GM19455 (cell line): ENCODE results near the gene RPS19.

ENCODE experiments used
- ATAC-seq: cut with Tn5 transposase; IDR thresholded peaks from one replicate; pipeline ENCODE4 v1.9.1; 2021; ENCODE audit not compliant: unreplicated experiment

Gene RPS19

DNA sequence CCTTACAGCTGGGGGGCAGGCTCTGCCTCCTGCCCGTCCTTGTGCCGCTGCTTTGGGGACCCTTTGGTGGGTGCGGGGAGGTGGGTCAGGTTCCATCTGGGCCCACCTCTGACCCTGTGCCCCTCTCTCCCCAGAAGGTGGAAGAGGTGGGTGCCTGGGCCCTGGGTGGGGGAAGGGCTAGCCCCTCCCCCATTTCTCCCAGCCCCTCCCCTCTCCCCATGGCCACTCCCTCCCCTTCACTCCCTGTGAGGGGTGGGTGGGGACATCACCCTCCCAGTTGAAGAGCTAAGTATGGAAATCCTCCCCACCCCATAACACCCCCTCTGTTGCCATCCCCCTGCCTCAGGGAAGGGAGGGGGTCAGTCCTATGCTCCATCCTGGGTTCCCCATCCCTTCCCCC is 37.1 kb downstream of the RPS19 start:
- no peak for ATAC-seq

DNA sequence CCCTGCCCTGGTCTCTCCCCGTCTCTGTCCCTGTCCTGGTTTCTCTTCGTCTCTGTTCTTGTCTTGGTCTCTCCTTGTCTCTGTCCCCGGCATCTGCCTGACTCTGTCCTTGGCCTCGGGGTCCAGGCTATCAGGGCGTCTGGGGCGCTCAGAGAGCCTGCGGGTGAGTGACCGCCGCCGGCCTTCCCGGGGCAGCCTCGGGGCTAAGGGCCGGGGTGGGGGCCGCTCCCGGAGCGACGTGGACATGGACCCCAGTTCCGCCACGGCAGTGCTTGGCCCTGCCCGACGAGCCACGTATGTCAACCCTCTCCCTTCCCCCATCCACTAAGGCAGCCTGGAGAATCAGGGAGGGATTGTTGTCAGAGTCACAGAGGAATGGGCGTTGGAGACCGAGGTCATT is 37.8 kb downstream of the RPS19 start:
- ATAC-seq, result no peak

DNA sequence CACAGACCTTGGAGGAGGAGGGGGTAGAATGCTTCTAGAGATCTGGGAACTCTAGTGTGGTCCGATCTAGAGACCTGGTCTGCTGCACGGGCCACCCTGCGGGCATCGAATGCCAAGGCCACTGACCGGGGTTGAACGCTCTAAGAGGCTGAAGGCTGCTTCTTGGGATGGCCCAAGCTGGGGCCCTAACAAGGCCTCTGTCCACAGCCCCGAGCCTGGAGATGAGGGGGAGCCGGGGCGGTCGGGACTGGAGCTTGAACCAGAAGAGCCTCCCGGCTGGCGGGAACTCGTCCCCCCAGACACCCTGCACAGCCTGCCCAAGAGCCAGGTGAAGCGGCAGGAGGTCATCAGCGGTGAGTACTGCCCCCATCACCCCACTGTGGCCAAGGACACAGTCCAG is 38.2 kb downstream of the RPS19 start:
- no peak for ATAC-seq

DNA sequence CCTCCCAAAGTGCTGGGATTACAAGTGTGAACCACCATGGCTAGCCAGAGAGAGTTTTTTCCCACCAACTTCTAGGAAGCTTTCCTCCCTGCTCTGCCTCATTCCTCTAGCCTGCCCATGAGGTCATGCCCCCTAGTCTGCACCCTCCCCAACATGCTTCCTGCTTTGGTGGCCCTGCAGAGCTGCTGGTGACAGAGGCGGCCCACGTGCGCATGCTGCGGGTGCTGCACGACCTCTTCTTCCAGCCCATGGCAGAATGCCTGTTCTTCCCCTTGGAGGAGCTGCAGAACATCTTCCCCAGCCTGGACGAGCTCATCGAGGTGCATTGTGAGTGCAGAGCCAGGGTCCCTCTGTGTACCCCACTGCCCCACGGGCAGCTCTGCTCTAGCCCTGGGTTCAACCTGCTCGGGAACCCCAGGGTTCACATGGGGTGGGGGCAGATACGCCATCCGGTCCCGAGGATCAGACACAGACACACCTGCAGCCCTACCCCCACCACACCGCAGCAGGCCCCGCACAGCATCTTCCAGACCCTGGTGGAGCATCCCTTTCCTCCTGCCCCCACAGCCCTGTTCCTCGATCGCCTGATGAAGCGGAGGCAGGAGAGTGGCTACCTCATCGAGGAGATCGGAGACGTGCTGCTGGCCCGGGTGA is 41.8 kb downstream of the RPS19 start:
- ATAC-seq, result no peak

DNA sequence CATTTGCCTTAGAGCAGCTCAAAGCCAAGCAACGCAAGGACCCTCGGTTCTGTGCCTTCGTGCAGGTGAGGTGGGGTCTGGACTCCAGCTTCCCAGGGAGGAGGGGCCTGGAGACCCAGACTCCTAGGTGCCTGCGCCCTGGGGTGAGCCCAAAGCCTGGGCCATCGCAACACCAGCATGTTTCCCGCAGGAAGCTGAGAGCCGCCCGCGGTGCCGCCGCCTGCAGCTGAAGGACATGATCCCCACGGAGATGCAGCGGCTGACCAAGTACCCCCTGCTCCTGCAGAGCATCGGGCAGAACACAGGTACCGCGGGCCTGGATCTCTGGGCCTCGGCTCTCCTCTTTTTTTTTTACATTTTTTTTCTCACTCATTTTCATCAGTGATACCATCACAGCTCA is 42.5 kb downstream of the RPS19 start:
- no peak for ATAC-seq

DNA sequence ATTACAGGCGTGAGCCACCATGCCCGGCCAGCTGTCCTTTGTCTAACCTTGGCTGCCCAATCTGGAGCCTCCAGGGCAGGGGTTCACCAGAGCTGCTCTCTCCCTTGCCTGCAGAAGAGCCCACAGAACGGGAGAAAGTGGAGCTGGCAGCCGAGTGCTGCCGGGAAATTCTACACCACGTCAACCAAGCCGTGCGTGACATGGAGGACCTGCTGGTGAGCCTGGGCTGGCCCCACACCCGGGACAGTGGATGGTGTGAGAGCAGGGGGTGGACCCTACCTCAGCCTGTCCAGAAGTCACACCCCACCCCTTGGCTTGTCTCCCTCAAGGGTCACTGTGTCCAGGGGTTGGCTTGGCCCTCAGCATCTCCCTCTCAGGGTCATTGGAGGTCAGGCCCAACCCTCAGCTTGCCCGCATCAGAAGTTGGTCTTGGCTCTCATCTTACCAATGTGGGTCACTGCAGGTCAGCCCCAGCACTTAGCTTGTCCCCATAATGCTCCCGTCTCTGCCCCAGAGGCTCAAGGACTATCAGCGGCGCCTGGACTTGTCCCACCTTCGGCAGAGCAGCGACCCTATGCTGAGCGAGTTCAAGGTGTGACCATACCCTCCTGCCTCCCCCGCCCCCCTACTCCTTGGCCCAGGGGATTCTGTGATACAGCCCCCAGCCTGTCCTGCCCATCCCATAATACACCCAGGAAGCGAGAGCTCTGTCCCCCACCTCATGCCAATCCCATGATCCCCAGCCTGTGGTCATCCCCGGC is 43.3 kb downstream of the RPS19 start:
- ATAC-seq, result no peak

DNA sequence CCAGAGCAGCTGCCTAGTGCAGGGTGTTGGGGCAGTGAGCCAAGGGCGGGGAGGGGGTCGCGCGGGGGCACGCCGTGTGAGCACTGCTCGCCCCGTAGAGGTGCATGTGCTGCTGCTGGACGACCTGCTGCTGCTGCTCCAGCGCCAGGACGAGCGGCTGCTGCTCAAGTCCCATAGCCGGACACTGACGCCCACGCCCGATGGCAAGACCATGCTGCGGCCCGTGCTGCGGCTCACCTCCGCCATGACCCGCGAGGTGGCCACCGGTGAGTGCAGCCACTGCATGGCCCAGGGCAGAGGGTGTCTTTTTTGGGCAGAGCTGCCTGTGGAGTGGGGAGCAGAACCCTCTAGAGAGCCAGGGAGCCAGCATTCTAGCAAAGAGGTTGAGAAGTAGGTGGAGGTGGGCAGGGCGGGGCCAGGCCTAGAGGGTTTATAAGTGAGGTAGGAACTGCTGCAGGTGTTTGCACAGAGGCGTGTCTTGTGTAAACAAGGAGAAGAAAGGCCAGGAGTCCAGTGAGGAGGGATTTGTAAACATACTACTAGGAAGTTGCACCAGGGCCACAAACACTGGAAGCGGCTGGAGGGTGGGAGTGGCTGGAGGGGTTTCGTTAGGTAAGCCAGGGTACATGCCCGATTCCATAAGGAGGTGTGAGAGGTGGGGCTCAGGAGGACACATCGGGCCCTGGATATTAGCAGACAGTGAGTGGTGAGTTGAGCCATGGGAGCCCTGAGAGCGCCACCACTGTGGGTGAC is 44.2 kb downstream of the RPS19 start:
- ATAC-seq, result no peak

DNA sequence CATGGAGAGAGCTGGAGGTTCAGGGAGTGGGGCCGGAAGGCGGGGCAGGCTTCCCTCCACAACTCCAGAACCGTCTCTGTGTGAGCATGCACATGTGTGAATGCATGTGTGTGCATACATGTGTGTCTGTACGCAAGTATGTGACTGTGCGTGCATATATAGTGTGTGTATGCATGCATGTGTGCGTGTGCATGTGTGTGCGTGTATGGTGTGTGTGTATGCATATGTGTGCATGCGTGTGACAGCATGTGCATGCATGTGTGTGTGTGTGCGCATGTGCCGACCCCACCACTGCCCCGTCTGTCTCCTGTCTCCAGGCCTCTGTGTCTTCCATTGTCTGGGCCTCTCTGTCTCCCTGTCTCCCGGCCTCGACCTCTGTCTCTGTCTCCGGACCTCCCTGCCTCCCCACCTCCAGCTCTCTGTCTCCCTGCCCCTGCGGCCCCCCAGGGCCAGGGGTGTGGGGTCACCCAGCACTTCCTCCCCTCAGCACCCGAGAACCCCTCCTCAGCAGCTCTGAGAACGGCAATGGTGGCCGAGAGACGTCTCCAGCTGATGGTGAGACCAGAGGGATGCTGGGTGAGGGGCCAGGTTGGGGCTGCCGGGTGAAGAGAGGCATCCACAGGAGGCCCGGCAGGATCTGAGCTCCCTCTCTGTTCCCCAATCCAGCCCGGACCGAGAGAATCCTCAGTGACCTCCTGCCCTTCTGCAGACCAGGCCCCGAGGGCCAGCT is 45.4 kb downstream of the RPS19 start:
- no peak for ATAC-seq

DNA sequence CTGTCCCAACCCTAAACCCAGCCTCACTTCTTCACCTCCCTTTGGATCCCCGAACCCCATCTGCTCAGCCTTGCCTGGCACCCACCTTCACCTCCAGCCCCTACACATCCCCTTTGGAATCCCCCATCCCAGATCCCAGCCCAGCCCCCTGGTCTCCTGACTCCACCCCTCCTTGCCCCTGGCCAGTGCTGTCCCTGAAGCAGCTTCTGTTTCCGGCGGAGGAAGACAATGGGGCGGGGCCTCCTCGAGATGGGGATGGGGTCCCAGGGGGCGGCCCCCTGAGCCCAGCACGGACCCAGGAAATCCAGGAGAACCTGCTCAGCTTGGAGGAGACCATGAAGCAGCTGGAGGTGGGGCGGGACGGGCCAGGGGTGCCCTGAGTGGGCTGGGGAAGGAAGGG is 46.2 kb downstream of the RPS19 start:
- no peak for ATAC-seq

DNA sequence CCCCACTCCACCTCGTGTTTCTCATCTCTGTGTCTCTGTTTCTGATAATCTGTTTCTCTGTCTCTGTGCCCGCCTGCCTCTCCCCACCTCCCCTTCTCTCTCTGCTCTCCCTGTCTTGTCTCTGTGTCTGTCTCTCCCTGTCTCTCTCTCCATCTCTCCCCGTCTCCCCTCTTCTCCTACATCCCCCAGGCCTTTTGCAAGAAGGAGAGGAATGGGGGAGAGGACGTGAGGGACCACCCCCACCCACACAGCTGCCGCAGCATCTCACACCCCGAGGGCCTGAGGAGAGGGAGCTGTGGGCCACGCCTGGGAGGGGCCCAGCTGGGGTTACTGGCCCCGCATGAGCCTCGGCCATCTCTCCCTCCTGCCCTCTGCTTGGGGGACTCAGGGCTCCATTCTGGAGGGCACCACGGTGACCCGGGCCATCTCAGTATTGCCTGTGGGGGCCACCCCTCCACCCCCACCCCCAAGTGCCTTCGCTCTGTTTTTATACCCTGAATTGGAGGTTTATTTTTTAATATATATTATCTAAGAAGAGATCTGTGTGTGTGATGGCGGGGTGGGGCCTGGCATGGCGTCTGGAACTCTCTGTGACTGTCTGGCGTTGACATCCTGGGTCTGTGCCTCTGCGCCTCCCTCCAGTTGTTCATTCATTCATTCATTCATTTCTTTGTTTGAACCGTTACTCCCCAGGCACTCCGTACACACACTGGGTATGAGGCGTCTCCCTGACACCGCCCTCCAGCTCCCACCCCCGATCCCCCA is 47.0 kb downstream of the RPS19 start:
- ATAC-seq, result no peak

DNA sequence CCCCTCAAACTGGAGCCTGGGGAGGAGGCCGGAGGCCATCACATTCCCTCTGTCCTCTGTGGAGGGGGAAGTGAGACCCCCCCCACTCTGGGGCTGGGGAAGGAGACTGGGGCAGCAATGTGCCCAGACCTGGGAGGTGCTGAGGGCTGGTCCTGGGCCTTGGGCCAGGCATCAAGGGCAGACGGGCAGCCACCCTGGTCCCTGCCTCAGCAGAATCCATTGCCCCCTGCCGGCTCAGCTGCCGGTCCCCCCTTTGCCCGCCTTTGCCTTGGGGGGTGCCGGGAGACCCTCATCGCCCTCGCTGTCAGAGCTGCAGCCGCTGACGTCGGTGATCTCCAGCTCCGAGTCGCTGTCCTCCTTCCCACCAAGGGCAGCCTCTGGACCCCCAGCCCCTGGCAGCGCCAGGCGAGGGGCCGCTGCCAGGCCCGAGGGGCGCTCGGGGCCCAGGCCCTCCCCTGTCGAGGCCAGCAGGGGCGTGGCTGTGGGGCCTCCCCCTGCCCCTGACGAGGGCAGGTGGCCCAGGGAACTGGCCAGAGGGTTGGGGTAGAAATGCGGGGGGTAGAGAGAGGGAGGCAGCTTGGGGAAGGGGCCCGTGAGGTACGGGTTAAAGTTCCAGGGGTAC is 48.0 kb downstream of the RPS19 start:
- no peak for ATAC-seq

DNA sequence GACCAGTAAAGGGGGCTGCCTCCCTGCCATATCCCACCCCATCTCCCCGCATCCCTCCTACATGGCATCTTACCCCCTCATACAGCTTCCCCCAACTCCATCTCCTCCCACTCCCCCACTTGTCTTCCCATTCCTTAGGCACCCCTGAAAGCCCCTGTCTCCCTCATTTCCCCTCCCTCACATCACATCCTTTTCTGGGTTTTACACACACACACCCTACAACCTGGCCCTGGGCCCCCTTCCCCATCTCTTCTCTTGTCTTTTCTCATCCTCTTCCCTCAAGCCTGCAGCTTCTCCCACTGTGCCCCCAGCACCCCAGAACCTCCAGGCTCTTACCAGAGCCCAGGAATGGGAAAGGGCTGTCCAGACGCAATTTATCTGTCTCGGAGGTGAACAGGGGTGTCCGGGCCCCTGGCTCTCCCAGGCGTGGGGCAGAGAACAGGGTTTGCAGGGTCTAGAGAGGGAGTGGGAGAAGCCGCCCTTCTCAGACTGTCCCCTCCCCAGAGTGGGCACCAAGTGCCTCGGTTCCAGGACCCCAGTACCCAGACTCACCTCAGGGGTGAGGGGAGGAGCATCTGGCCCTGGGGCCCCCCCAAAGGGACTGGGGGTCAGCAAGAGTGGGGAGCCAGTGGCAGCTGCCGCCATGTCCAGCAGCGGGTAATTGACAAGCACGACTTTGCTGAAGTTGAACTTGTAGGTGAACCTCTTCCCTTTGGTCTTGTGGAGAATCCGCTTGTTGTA is 48.8 kb downstream of the RPS19 start:
- ATAC-seq, result no peak

DNA sequence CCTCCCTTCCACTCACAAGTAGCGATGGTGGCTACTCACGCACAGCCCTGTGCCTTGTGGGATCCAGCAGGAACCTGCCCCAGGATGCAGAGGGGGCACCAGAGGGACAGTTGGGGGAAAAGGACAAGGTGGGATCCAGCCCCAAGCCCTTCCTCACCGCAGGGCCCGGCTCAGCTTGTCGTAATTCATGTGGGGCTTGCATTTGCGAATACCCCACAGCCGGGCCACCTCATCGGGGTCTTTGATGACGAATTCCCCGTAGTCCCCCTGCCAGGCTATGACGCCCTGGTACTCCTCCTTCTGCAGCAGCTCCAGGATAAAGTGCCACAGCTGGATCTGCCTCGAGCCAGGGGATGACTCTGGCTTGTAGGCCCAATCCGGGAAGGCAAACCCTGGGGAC is 49.7 kb downstream of the RPS19 start:
- ATAC-seq, result no peak

DNA sequence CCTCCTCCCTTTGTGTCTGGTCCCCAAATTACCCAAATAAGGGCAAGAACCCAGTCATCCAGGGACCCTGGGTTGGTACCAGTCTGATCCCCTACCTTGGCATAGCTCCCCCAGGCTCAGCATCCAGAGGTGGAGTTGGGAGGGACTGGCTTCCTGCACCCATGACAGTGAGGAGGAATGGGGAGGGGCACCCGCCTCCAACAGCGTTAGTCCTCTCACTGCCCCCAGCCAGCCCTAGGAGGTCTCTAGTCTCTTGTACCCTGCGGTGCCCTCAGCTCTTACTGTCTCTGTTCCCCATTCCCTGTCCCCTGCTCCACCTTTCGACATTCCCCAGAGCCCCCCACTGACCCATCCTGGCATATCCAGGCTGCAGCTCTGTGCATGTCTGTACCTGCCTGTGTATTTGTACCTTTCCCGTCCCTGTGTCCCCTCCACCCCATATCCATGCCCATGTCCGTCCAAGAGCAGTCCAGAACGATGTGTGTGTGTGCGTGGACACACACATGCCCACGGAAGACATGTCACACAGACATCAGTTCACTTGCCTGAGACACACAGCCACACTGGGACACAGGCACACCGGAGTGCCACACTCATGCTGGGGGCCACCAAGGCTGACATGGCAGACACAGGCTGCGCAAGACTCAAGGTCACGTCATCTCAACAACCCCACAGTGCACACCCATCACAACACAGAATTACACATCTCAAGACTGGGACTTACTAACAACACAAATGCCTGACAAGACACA is 50.4 kb downstream of the RPS19 start:
- no peak for ATAC-seq

DNA sequence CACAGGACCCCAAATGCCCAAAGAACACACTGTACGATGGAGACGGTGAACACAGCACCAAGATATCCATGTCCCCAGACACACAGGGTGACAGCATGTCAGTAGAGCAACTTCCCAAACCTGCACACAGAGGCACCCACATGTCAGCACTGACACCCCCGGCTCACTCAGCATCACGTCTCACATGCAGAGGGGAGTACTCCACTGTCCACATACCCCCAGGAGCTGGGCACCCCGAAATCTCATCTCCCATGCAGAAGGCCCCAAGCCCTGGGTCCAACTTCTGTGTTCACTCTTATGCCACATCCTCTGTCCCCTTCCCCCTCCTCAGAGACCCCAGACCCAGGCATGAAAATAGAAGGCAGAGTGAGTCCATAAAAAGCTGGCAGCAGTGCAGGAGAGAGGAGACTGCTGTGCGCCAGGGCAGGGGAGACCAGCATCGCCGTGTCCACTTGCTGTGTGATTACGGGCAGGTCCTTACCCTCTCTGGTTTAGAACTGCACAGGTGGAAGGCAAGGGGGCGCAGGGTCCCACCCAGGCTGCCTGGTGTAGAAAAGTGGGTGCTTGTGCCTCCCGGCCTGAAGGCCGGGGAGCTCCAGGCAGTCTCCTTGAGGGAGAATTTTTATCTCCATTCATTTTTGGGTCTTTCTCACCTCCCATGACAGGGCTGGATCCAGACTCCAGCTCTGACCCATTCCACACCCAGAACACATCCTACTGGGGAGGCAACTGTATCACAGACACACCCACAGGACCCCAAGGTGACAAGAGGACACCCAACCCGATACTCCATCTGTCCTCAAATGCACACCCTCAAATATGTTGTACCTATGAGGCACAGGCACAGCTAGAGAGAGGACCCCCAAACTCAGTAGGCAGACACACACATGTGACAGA is 51.2 kb downstream of the RPS19 start:
- ATAC-seq, result no peak

DNA sequence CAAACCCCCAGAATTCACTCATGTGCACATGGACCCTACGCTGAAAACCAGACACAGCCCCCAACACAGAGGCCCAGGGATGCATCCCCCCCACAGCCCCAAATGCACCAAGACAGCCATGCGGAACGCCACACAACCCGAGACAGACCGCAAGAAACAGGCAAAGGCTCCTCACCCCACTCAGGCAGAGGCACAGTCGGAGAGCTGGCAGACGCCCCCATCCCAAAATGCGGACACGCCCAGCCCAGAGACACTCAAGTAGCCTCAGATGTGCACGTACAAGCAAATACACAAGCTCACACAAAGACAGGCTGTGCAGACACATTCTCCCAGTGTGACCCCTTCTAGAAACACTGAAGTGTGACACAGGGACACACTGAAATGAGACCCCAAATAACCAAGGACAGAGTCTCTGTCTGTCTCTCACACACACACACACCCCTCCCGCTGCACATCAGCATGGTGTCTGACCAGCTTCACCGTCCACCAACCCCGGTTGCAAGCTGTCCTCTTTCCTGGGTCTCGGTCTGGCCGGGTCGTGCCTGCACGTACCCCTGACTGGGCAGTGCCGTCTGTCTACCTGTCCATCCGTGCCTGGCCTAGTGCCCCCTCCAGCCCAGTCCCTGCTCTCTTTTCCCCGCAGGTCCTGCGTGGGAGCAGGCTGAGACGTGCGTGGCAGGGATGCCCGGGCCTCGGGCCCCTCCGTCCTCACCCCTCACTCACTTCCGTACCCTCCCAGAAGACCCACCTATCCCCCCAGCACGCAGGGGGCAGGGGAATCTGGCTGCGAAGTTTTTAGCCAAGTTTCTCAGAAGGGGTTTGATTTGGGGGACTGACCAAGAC is 52.1 kb downstream of the RPS19 start:
- no peak for ATAC-seq
